ENCODE data around the gene TAX1BP3. TPM values are rescaled to one million over a fixed set of nuclear protein-coding genes. Genes with fewer than 3 reads are reported as not detected.
"Not testable (repeated sequence)": the region's sequence is repeated elsewhere in the genome, so short reads cannot be mapped to it uniquely, and the experiment has no call there.

TAX1BP3 gene
- total RNA-seq, 1 experiment from 2014 or later = 76.3 TPM

DNA sequence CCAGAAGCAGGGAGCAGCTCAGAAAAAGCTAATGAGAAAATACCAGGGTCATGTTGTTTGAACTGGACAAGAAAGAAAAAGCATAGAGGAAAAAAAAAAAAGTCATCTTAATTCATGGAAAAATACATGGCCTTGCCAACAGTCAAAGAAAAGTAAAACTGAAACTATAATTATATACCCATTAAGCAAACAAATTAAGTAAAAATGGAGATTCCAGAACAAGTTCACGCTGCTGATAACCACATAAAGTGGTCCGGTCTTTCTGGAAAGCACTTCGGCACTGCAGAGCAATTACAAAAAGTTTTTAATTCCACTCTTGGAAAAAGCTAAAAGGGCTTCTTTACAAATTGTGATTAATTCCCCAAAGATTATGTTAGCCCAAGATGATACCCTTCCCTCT lies 40.0 kb upstream of the TAX1BP3 start:
- Mint-ChIP-seq H3K27me3 (ENCODE audit: low read depth) (no peaks in the 10 kb centered on the region), H3K36me3 (ENCODE audit: insufficient read depth in 1 of 3, low read depth in 3 of 3) (peaks cover 0 to 17% (median 7%) of the 10 kb centered on the region in 3 experiments; a peak in 4 of 7 replicates), H3K9me3 (no peaks in the 10 kb centered on the region), H3K4me1 (peaks cover 3 to 5% of the 10 kb centered on the region in 2 experiments; a peak in 2 of 4 replicates), H3K4me3 (no peak overlapping the region), H3K27ac (peak overlapping the region in 1 of 3 experiments; percentile 50; a peak in 1 of 7 replicates)
- Histone ChIP-seq H3K23me2 (ENCODE audit: insufficient read length, low read depth, low read length, poor library complexity, severe bottlenecking) (no peaks in the 10 kb centered on the region), H3K79me2 (ENCODE audit: insufficient read depth, low read length) (no peaks in the 10 kb centered on the region), H4K20me1 (ENCODE audit: control insufficient read depth, insufficient read depth, insufficient read length) (no peaks in the 10 kb centered on the region), H3K9ac (ENCODE audit: extremely low read depth, insufficient read length, low read length) (no peak overlapping the region), H2AK5ac (ENCODE audit: insufficient read length, low read length) (no peak overlapping the region), H2AFZ (ENCODE audit: low read length) (no peak overlapping the region), H3K56ac (ENCODE audit: insufficient read length, low read depth, low read length) (no peak overlapping the region), H3K9me3 (ENCODE audit: control insufficient read depth, low read depth, low read length) (no peaks in the 10 kb centered on the region), H4K8ac (replicated peaks; ENCODE audit: insufficient read length, low read depth, low read length) (no peak overlapping the region), H2BK15ac (ENCODE audit: low read depth, low read length) (no peak overlapping the region), H3K18ac (ENCODE audit: insufficient read length, low read depth, low read length) (no peak overlapping the region), H3K79me1 (ENCODE audit: insufficient read depth, low read depth, low read length, poor library complexity, severe bottlenecking) (no peaks in the 10 kb centered on the region), H3K23ac (ENCODE audit: insufficient read length, low read depth, low read length) (no peak overlapping the region), H2BK5ac (ENCODE audit: insufficient read length, low read length) (no peak overlapping the region), H3T11ph (ENCODE audit: low read length) (no peak overlapping the region), H3K4me1 (ENCODE audit: insufficient read depth, low read length) (no peaks in the 10 kb centered on the region), H3K27me3 (ENCODE audit: insufficient read depth, low read length) (no peaks in the 10 kb centered on the region), H2BK20ac (ENCODE audit: low read depth, low read length, poor library complexity, severe bottlenecking) (no peak overlapping the region), H3K4me2 (ENCODE audit: insufficient read depth, insufficient read length, low read length) (no peak overlapping the region), H3K4ac (ENCODE audit: low read depth, low read length) (no peak overlapping the region), H4K5ac (ENCODE audit: insufficient read length, low read depth, low read length) (no peak overlapping the region), H3K14ac (ENCODE audit: insufficient read depth, low read length) (no peak overlapping the region), H2BK120ac (ENCODE audit: low read depth, low read length, poor library complexity, severe bottlenecking) (no peak overlapping the region), H4K91ac (ENCODE audit: insufficient read length, low read depth, low read length) (no peak overlapping the region), H2BK12ac (ENCODE audit: insufficient read length, low read depth, low read length) (no peak overlapping the region), H3K27ac (ENCODE audit: insufficient read length, low read depth, low read length) (no peak overlapping the region)
- TF ChIP-seq, protein P1, sequence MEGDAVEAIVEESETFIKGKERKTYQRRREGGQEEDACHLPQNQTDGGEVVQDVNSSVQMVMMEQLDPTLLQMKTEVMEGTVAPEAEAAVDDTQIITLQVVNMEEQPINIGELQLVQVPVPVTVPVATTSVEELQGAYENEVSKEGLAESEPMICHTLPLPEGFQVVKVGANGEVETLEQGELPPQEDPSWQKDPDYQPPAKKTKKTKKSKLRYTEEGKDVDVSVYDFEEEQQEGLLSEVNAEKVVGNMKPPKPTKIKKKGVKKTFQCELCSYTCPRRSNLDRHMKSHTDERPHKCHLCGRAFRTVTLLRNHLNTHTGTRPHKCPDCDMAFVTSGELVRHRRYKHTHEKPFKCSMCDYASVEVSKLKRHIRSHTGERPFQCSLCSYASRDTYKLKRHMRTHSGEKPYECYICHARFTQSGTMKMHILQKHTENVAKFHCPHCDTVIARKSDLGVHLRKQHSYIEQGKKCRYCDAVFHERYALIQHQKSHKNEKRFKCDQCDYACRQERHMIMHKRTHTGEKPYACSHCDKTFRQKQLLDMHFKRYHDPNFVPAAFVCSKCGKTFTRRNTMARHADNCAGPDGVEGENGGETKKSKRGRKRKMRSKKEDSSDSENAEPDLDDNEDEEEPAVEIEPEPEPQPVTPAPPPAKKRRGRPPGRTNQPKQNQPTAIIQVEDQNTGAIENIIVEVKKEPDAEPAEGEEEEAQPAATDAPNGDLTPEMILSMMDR (conservative IDR thresholded peaks at IDR 0.05) = no peak
- no CpG with 5 or more reads among the region's 3 CpGs for WGBS (ENCODE audit: extremely low coverage, insufficient read length, low lambda C conversion rate)
- no peak for DNase-seq

DNA sequence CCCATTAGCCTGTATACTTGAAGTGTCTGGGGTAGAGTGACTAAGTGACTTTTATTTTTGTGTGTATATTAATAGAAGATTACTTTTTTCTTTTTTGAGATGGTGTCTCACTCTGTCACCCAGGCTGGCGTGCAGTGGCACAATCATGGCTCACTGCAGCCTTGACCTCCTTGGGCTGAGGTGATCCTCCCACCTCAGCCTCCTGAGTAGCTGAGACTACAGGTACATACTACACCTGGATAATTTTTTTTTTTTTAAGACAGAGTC lies 37.3 kb upstream of the TAX1BP3 start:
- H3K4me3 Mint-ChIP-seq; H3K23me2 ChIP-seq (ENCODE audit: insufficient read length, low read depth, low read length, poor library complexity, severe bottlenecking); H3K79me1 ChIP-seq (ENCODE audit: insufficient read depth, low read depth, low read length, poor library complexity, severe bottlenecking); H2BK5ac ChIP-seq (ENCODE audit: insufficient read length, low read length); H4K91ac ChIP-seq (ENCODE audit: insufficient read length, low read depth, low read length); H3K36me3 Mint-ChIP-seq (ENCODE audit: insufficient read depth in 1 of 3, low read depth in 3 of 3); H2BK15ac ChIP-seq (ENCODE audit: low read depth, low read length); H2BK12ac ChIP-seq (ENCODE audit: insufficient read length, low read depth, low read length); H3T11ph ChIP-seq (ENCODE audit: low read length); H3K27ac Mint-ChIP-seq; H3K9me3 ChIP-seq (ENCODE audit: control insufficient read depth, low read depth, low read length); H3K27ac ChIP-seq (ENCODE audit: insufficient read length, low read depth, low read length); H3K4me1 ChIP-seq (ENCODE audit: insufficient read depth, low read length); H3K14ac ChIP-seq (ENCODE audit: insufficient read depth, low read length); H2AK5ac ChIP-seq (ENCODE audit: insufficient read length, low read length); H3K18ac ChIP-seq (ENCODE audit: insufficient read length, low read depth, low read length); H3K9me3 Mint-ChIP-seq; H3K27me3 Mint-ChIP-seq (ENCODE audit: low read depth); H3K4me1 Mint-ChIP-seq; H3K56ac ChIP-seq (ENCODE audit: insufficient read length, low read depth, low read length); H3K4me2 ChIP-seq (ENCODE audit: insufficient read depth, insufficient read length, low read length); H3K9ac ChIP-seq (ENCODE audit: extremely low read depth, insufficient read length, low read length); H3K27me3 ChIP-seq (ENCODE audit: insufficient read depth, low read length); H3K23ac ChIP-seq (ENCODE audit: insufficient read length, low read depth, low read length); H2BK120ac ChIP-seq (ENCODE audit: low read depth, low read length, poor library complexity, severe bottlenecking); DNase-seq; H4K8ac ChIP-seq (replicated peaks; ENCODE audit: insufficient read length, low read depth, low read length); H2AFZ ChIP-seq (ENCODE audit: low read length); H4K5ac ChIP-seq (ENCODE audit: insufficient read length, low read depth, low read length); H4K20me1 ChIP-seq (ENCODE audit: control insufficient read depth, insufficient read depth, insufficient read length); H3K4ac ChIP-seq (ENCODE audit: low read depth, low read length); H2BK20ac ChIP-seq (ENCODE audit: low read depth, low read length, poor library complexity, severe bottlenecking); H3K79me2 ChIP-seq (ENCODE audit: insufficient read depth, low read length): not testable (repeated sequence)
- no CpG with 5 or more reads among the region's 1 CpG for WGBS (ENCODE audit: extremely low coverage, insufficient read length, low lambda C conversion rate)
